ENCODE measurements around the gene COLEC11. TPM values are rescaled to one million over a fixed set of nuclear protein-coding genes. Genes with fewer than 3 reads are reported as not detected.

Gene COLEC11
- total RNA-seq, 1 donor from 2014 or later, result 2.3 TPM

- H3K36me3 Mint-ChIP-seq (ENCODE audit: low read depth, unreplicated experiment), result peaks cover 4% of the 10 kb centered on the region
- TF ChIP-seq CTCF (IDR thresholded peaks at IDR 0.05; ENCODE audit: unreplicated experiment), result no peak
- H3K4me3 Mint-ChIP-seq (ENCODE audit: unreplicated experiment), result no peak overlapping the region
- H3K27me3 Mint-ChIP-seq (ENCODE audit: unreplicated experiment), result peaks cover 21% of the 10 kb centered on the region
- H3K27ac Mint-ChIP-seq (ENCODE audit: unreplicated experiment), result peak overlapping the region; percentile 75
- no peaks in the 10 kb centered on the region for H3K9me3 Mint-ChIP-seq (ENCODE audit: unreplicated experiment)
- DNase-seq (ENCODE audit: low spot score), result peak; percentile 69
- peaks cover 8% of the 10 kb centered on the region for H3K4me1 Mint-ChIP-seq (ENCODE audit: unreplicated experiment)
These were observed 57.1 kb downstream of the COLEC11 start for GRCh38 chr2:3651691-3652648.

- no peak overlapping the region for H3K4me3 Mint-ChIP-seq (ENCODE audit: unreplicated experiment)
- H3K9me3 Mint-ChIP-seq (ENCODE audit: unreplicated experiment), result no peaks in the 10 kb centered on the region
- H3K4me1 Mint-ChIP-seq (ENCODE audit: unreplicated experiment), result peaks cover 8% of the 10 kb centered on the region
- peaks cover 4% of the 10 kb centered on the region for H3K36me3 Mint-ChIP-seq (ENCODE audit: low read depth, unreplicated experiment)
- DNase-seq (ENCODE audit: low spot score), result no peak
- no peak for TF ChIP-seq CTCF (IDR thresholded peaks at IDR 0.05; ENCODE audit: unreplicated experiment)
- H3K27ac Mint-ChIP-seq (ENCODE audit: unreplicated experiment), result no peak overlapping the region
- H3K27me3 Mint-ChIP-seq (ENCODE audit: unreplicated experiment), result peaks cover 20% of the 10 kb centered on the region
These were observed 58.1 kb downstream of the COLEC11 start for GRCh38 chr2:3652896-3653625.

- H3K9me3 Mint-ChIP-seq (ENCODE audit: unreplicated experiment), result no peaks in the 10 kb centered on the region
- no peak for DNase-seq (ENCODE audit: low spot score)
- no peak for TF ChIP-seq CTCF (IDR thresholded peaks at IDR 0.05; ENCODE audit: unreplicated experiment)
- H3K4me3 Mint-ChIP-seq (ENCODE audit: unreplicated experiment), result no peak overlapping the region
- H3K4me1 Mint-ChIP-seq (ENCODE audit: unreplicated experiment), result peaks cover 8% of the 10 kb centered on the region
- no peak overlapping the region for H3K27ac Mint-ChIP-seq (ENCODE audit: unreplicated experiment)
- H3K27me3 Mint-ChIP-seq (ENCODE audit: unreplicated experiment), result peaks cover 15% of the 10 kb centered on the region
- H3K36me3 Mint-ChIP-seq (ENCODE audit: low read depth, unreplicated experiment), result peaks cover 4% of the 10 kb centered on the region
These were observed 59.1 kb downstream of the COLEC11 start for GRCh38 chr2:3654011-3654410.

GRCh38 chr2:3654531-3655225 is 59.8 kb downstream of the COLEC11 start:
- TF ChIP-seq CTCF (IDR thresholded peaks at IDR 0.05; ENCODE audit: unreplicated experiment), result no peak
- Mint-ChIP-seq H3K27me3 (ENCODE audit: unreplicated experiment) (peaks cover 15% of the 10 kb centered on the region), H3K4me1 (ENCODE audit: unreplicated experiment) (peaks cover 8% of the 10 kb centered on the region), H3K4me3 (ENCODE audit: unreplicated experiment) (no peak overlapping the region), H3K27ac (ENCODE audit: unreplicated experiment) (no peak overlapping the region), H3K9me3 (ENCODE audit: unreplicated experiment) (no peaks in the 10 kb centered on the region), H3K36me3 (ENCODE audit: low read depth, unreplicated experiment) (peaks cover 4% of the 10 kb centered on the region)
- no peak for DNase-seq (ENCODE audit: low spot score)

Measured in endothelial cell (in vitro differentiated cells).